Measurements from ENCODE around the gene MPP1.

MPP1 gene

GRCh38 chrX:154730253-154730891 is 74.9 kb downstream of the MPP1 start:
- no peak for DNase-seq

- DNase-seq: no peak
These were observed 75.8 kb downstream of the MPP1 start for GRCh38 chrX:154729439-154729838.

Measured in NCI-H748 treated with DMSO at 0.1 percent for 48 hours (cell line).